H9 (cell line): Measurements from ENCODE around the gene GALNT2. TPM values are rescaled to one million over a fixed set of nuclear protein-coding genes. Genes with fewer than 3 reads are reported as not detected.

Experiments used
- DNase-seq: peaks from one replicate; pipeline ENCODE4 v3.0.0-alpha.2; 2017
- H2AFZ ChIP-seq: one replicate; pipeline ENCODE4 v1.6.1; 2013; ENCODE audit warnings: mild to moderate bottlenecking, low read length, control low read depth, moderate library complexity
- H2AK5ac ChIP-seq: 2 replicates; pipeline ENCODE4 v1.6.1; 2013; ENCODE audit warnings: low read length, control low read depth, mixed read lengths; ENCODE audit not compliant: insufficient read length
- H2BK120ac ChIP-seq: one replicate; pipeline ENCODE4 v1.6.1; 2013; ENCODE audit warnings: low read depth, mild to moderate bottlenecking, low read length, control low read depth, inconsistent platforms; ENCODE audit not compliant: poor library complexity, severe bottlenecking
- H2BK12ac ChIP-seq: 2 replicates; pipeline ENCODE4 v1.6.1; 2013; ENCODE audit warnings: low read length, control low read depth, mixed read lengths, low read depth; ENCODE audit not compliant: insufficient read length
- H2BK15ac ChIP-seq: 2 replicates; pipeline ENCODE4 v1.6.1; 2013; ENCODE audit warnings: low read depth, low read length, control low read depth
- H2BK20ac ChIP-seq: one replicate; pipeline ENCODE4 v1.6.1; 2013; ENCODE audit warnings: low read depth, mild to moderate bottlenecking, low read length, control low read depth, inconsistent platforms; ENCODE audit not compliant: poor library complexity, severe bottlenecking
- H2BK5ac ChIP-seq: 2 replicates; pipeline ENCODE4 v1.6.1; 2013; ENCODE audit warnings: low read length, control low read depth, mixed read lengths; ENCODE audit not compliant: insufficient read length
- H3K14ac ChIP-seq: 2 replicates; pipeline ENCODE4 v1.6.1; 2013; ENCODE audit warnings: low read length, control low read depth; ENCODE audit not compliant: insufficient read depth
- H3K18ac ChIP-seq: 2 replicates; pipeline ENCODE4 v1.6.1; 2013; ENCODE audit warnings: low read depth, mild to moderate bottlenecking, mixed read lengths, low read length, control low read depth; ENCODE audit not compliant: insufficient read length
- H3K23ac ChIP-seq: 2 replicates; pipeline ENCODE4 v1.6.1; 2013; ENCODE audit warnings: low read length, control low read depth, mixed read lengths, low read depth; ENCODE audit not compliant: insufficient read length
- H3K23me2 ChIP-seq: 2 replicates; pipeline ENCODE4 v1.6.1; 2013; ENCODE audit warnings: low read depth, mild to moderate bottlenecking, mixed read lengths, low read length, control low read depth; ENCODE audit not compliant: insufficient read length, poor library complexity, severe bottlenecking
- H3K27ac ChIP-seq: 2 replicates; pipeline ENCODE4 v1.5.1; 2013; ENCODE audit warnings: low read length, control low read depth, mixed read lengths, low read depth; ENCODE audit not compliant: insufficient read length
- H3K27me3 ChIP-seq: 2 replicates; pipeline ENCODE4 v1.6.1; 2013; ENCODE audit warnings: low read length, control low read depth, inconsistent platforms; ENCODE audit not compliant: insufficient read depth
- H3K4ac ChIP-seq: 2 replicates; pipeline ENCODE4 v1.6.1; 2013; ENCODE audit warnings: low read depth, mild to moderate bottlenecking, control low read depth, inconsistent platforms, low read length, moderate library complexity
- H3K4me1 ChIP-seq: 2 replicates; pipeline ENCODE4 v1.6.1; 2013; ENCODE audit warnings: low read length, control low read depth, inconsistent platforms; ENCODE audit not compliant: insufficient read depth
- H3K4me2 ChIP-seq: 2 replicates; pipeline ENCODE4 v1.6.1; 2013; ENCODE audit warnings: low read length, control low read depth, mixed read lengths; ENCODE audit not compliant: insufficient read length, insufficient read depth
- H3K56ac ChIP-seq: 2 replicates; pipeline ENCODE4 v1.6.1; 2013; ENCODE audit warnings: low read depth, mild to moderate bottlenecking, mixed read lengths, low read length, control low read depth; ENCODE audit not compliant: insufficient read length
- H3K79me1 ChIP-seq: 2 replicates; pipeline ENCODE4 v1.6.1; 2013; ENCODE audit warnings: low read depth, mild to moderate bottlenecking, moderate library complexity, low read length, control low read depth, inconsistent platforms; ENCODE audit not compliant: insufficient read depth, poor library complexity, severe bottlenecking
- H3K79me2 ChIP-seq: 2 replicates; pipeline ENCODE4 v1.6.1; 2013; ENCODE audit warnings: low read length, control low read depth, inconsistent platforms; ENCODE audit not compliant: insufficient read depth
- H3K9ac ChIP-seq: 2 replicates; pipeline ENCODE4 v1.6.1; 2013; ENCODE audit warnings: low read length, control low read depth, mixed read lengths; ENCODE audit not compliant: insufficient read length; ENCODE audit errors: extremely low read depth
- H3K9me3 ChIP-seq: one replicate; pipeline ENCODE4 v1.6.1; 2013; ENCODE audit warnings: low read depth, low read length, inconsistent platforms; ENCODE audit not compliant: control insufficient read depth
- H3T11ph ChIP-seq: one replicate; pipeline ENCODE4 v1.6.1; 2013; ENCODE audit warnings: mild to moderate bottlenecking, low read length, control low read depth, inconsistent platforms
- H4K20me1 ChIP-seq: one replicate; pipeline ENCODE4 v1.6.1; 2013; ENCODE audit not compliant: control insufficient read depth, insufficient read length, insufficient read depth
- H4K5ac ChIP-seq: 2 replicates; pipeline ENCODE4 v1.6.1; 2013; ENCODE audit warnings: low read depth, mild to moderate bottlenecking, mixed read lengths, low read length, control low read depth; ENCODE audit not compliant: insufficient read length
- H4K8ac ChIP-seq: replicated peaks from 2 replicates; pipeline ENCODE4 v1.6.1; 2013; ENCODE audit warnings: low read length, control low read depth, mixed read lengths, low read depth; ENCODE audit not compliant: insufficient read length
- H4K91ac ChIP-seq: 2 replicates; pipeline ENCODE4 v1.6.1; 2013; ENCODE audit warnings: low read depth, mild to moderate bottlenecking, moderate library complexity, mixed read lengths, low read length, control low read depth; ENCODE audit not compliant: insufficient read length
- H3K27ac Mint-ChIP-seq, 3 experiments: 2 replicates in 2 of 3; 3 replicates in 1 of 3; pipeline ENCODE4 v1.8.0; 2020 to 2021; ENCODE audit warnings: mixed read lengths in 3 of 3, mild to moderate bottlenecking in 1 of 3, moderate library complexity in 1 of 3
- H3K27me3 Mint-ChIP-seq: 2 replicates; pipeline ENCODE4 v1.8.0; 2021; ENCODE audit warnings: low read depth, mild to moderate bottlenecking, moderate library complexity, mixed read lengths
- H3K36me3 Mint-ChIP-seq, 3 experiments: 2 replicates in 2 of 3; 3 replicates in 1 of 3; pipeline ENCODE4 v1.8.0; 2020 to 2021; ENCODE audit warnings: low read depth in 3 of 3, mixed read lengths in 3 of 3; ENCODE audit not compliant: insufficient read depth in 1 of 3
- H3K4me1 Mint-ChIP-seq, 2 experiments: 2 replicates each; pipeline ENCODE4 v1.8.0; 2020; ENCODE audit warnings: mixed read lengths in 2 of 2
- H3K4me3 Mint-ChIP-seq, 2 experiments: 2 replicates in 1 of 2; 3 replicates in 1 of 2; pipeline ENCODE4 v1.8.0; 2020 to 2021; ENCODE audit warnings: mild to moderate bottlenecking in 2 of 2, mixed read lengths in 2 of 2, moderate library complexity in 1 of 2
- H3K9me3 Mint-ChIP-seq, 2 experiments: 2 replicates in 1 of 2; 3 replicates in 1 of 2; pipeline ENCODE4 v1.8.0; 2020; ENCODE audit warnings: mild to moderate bottlenecking in 2 of 2, mixed read lengths in 2 of 2, moderate library complexity in 1 of 2
- CTCF ChIP-seq: fragments of 200-600 bp; sonication (generic); conservative IDR thresholded peaks from 3 replicates; pipeline ENCODE4 v1.8.0; 2021; ENCODE audit warnings: antibody characterized with exemption, mild to moderate bottlenecking
- WGBS: extraction: QIAGEN DNeasy Blood & Tissue Kit; methylation state at CpG from one replicate; pipeline ENCODE4 v1.1.7; 2013; ENCODE audit warnings: missing lambda C conversion rate, low lambda C conversion rate, mixed read lengths; ENCODE audit not compliant: insufficient read length; ENCODE audit errors: extremely low coverage; 5-methylcytosine and 5-hydroxymethylcytosine counted together
- total RNA-seq: library from RNA; stranded (reverse); gene quantifications from 2 replicates; pipeline ENCODE4 v1.2.1, GENCODE V29; 2021

GALNT2 gene
- total RNA-seq, 1 experiment from 2014 or later: 57.6 TPM

DNA sequence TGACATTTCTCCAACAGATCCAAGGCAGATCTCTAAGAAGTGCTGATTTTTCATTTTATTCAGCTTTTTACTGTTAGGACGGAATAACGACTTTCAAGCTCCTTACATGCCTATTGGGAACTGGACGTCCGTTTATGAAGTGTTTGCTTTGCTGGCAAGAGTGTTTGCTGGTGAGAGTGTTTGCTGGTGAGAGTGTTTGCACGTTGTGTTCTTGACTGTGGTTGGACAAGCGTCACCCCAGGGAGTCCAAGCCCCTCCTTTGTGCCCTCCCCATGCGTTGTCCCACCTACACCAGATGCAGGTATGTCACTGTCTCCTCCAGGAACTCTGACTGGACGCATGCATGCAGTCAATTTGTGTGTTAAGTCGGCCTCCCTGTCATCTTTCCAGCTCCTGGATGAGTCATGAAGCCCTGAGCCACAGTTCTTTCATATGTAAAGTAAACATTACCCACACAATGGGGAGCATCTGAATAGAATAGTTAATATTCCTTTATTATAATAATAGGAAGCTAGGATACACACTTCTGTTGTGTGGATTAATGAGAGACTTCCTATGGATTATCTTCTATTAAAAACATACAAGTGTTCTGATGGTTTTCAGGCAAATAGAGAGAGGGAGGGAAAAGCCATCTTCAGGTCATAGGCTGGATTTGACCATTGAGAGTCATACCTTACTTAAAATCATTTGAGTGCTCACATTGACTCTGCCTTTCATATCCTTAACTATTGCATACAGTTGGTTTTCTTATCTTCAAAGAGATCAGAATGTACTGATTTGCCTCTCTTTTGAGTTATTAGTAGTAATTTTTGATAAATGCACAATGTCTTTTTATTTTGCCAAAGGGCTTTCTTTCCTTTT lies 119.2 kb downstream of the GALNT2 start:
- peak overlapping the region; percentile 10 for H3K4me2 ChIP-seq
- peaks cover 3% of the 10 kb centered on the region for H4K20me1 ChIP-seq

More for the DNA sequence above, 119.2 kb downstream of the GALNT2 start:
- H3K36me3 Mint-ChIP-seq: peaks cover 15 to 24% (median 18%) of the 10 kb centered on the region in 3 experiments
- WGBS: no CpG with 5 or more reads among the region's 9 CpGs
- Histone ChIP-seq H3K23me2 (no peaks in the 10 kb centered on the region), H3K79me2 (no peaks in the 10 kb centered on the region; the same call in 1 of the 2 replicates), H3K79me1 (no peaks in the 10 kb centered on the region), H2BK15ac (no peak overlapping the region), H2AFZ (no peak overlapping the region), H4K8ac (no peak overlapping the region), H2BK20ac (no peak overlapping the region), H3K27ac (no peak overlapping the region), H3T11ph (no peak overlapping the region), H3K27me3 (no peaks in the 10 kb centered on the region), H4K5ac (no peak overlapping the region), H3K9me3 (no peaks in the 10 kb centered on the region), H2BK12ac (no peak overlapping the region), H3K18ac (no peak overlapping the region), H2BK5ac (no peak overlapping the region), H3K56ac (no peak overlapping the region), H2BK120ac (no peak overlapping the region), H3K14ac (no peak overlapping the region), H3K9ac (no peak overlapping the region), H4K91ac (no peak overlapping the region), H3K4ac (no peak overlapping the region), H3K23ac (no peak overlapping the region), H2AK5ac (no peak overlapping the region), H3K4me1 (peaks cover 14% of the 10 kb centered on the region; the same call in 1 of the 2 replicates)
- peaks cover 4% of the 10 kb centered on the region in 2 experiments; a peak in 2 of 5 replicates for H3K9me3 Mint-ChIP-seq
- H3K27me3 Mint-ChIP-seq: no peaks in the 10 kb centered on the region
- TF ChIP-seq CTCF: no peak
- DNase-seq: peak; percentile 80
- peak overlapping the region; percentile 44 to 94 (median 78) for H3K27ac Mint-ChIP-seq
- peak overlapping the region; percentile 24 to 53; a peak in 3 of 5 replicates for H3K4me3 Mint-ChIP-seq
- peaks cover 23 to 40% of the 10 kb centered on the region in 2 experiments for H3K4me1 Mint-ChIP-seq
